IPS-NIHi7 (cell line): ENCODE data around the gene SIK2.
A peak's percentile ranks its signal among the peaks of the same experiment; 100 is the strongest.

Experiments
- DNase-seq: peaks from one replicate; pipeline ENCODE4 v3.0.0; 2012; ENCODE audit warnings: mixed read lengths; ENCODE audit errors: extremely low spot score

Gene SIK2

DNA sequence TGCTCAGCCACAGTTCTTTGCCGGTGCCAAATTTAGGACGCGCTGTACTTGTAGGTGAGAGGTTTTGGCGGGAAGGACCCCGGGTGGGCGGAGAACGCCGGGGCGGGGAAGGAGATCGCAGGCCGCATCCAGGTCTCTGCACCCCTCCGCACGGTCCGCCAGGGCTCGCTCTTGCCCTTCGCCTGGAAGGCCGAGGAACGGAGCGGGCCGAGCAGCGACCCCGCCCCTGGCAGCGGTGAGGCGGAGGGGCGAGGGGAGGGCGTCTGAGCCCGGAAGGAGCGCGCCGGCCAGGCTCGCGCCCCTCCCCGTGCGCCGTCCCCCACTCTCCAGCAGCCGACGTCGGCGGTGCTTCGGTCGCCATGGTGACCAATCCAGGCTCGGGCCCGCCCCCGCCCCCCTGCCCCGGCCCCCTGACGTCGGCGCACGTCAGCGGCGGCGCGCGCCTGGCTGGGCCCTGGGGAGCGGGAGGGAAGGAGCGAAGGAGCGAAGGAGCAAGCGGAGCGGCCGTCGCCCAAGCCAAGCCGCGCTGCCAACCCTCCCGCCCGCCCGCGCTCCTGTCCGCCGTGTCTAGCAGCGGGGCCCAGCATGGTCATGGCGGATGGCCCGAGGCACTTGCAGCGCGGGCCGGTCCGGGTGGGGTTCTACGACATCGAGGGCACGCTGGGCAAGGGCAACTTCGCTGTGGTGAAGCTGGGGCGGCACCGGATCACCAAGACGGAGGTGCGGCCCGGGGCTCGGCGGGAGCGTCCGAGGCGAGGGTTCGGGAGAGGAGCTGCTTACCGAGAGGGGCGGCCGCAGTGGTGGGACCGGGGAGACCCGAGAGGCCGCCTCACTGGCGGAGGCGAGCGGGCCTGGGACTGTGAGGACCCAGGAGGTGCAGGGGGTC lies at the start of gene SIK2:
SIK2 (plus strand) TSS at position 471 of the 886 bp plus-strand sequence; CDS start at position 586, 115 bp downstream.
- DNase-seq: peak; percentile 97

DNA sequence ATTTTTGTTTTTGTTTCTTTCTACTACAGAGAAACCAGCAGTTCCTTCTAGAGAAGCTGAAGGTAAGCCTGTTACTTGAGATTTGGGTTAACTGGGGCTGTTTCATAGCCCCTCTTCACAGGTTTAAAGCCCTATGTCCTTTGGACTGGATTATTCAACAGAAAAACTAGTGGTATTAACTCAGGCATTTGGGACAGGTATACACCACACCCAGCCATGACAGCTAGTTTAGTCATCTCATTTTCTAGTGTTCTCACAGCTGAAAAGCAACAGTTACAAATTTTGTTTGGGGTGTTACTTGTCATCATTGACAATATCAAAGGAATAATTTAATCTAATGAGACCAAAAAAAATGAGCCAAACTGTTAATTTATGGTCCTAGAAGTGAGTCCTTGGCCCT lies 47.7 kb upstream of the SIK2 start:
- no peak for DNase-seq

DNA sequence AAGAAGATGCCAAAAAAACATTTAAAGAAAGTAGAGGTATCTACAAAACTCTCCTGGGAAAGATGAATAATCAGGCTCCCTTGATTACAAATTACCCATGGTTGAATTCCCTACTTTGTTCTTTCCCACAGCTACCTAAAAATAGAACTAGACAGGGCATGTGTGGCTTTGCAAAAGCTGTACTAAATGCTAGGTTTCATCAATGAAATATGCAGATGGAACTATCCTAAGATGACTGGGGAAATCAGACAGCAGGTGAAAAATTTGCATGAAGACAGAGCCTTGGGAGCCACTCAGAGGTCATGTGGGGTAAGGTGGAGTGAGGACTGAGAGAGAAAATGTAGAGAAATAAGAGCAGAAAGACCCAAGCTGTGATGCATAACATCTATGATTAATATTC lies 47.0 kb upstream of the SIK2 start:
- DNase-seq: no peak

DNA sequence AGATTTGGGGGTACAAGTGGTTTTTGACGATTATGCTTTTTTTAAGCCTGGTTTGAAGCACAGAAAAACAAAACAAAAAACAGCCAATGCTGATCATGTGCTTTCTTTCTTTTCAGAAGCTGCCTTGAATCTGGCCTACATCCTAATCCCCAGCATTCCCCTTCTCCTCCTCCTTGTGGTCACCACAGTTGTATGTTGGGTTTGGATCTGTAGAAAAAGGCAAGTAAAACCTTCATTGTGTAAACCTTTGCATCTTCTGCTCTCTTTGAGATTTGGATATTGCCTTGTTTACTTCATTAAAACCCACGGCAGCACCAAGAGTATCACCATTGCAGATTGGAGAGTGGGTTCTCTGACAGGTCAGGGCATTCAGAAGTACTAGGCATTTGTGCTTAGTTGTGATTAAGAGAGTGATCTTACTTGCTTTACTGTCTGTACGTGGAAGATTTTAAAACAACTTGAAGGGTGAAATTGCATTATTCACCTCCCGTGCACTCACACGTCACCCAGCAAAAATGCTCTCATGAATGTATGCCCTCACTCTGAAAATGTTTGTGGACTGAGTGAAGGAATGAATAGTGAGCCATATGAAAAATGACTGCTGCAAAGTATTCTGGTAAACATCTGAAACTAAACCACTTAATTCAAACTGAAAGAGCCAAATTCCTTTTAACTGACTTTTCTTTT lies 44.7 kb upstream of the SIK2 start:
- no peak for DNase-seq

DNA sequence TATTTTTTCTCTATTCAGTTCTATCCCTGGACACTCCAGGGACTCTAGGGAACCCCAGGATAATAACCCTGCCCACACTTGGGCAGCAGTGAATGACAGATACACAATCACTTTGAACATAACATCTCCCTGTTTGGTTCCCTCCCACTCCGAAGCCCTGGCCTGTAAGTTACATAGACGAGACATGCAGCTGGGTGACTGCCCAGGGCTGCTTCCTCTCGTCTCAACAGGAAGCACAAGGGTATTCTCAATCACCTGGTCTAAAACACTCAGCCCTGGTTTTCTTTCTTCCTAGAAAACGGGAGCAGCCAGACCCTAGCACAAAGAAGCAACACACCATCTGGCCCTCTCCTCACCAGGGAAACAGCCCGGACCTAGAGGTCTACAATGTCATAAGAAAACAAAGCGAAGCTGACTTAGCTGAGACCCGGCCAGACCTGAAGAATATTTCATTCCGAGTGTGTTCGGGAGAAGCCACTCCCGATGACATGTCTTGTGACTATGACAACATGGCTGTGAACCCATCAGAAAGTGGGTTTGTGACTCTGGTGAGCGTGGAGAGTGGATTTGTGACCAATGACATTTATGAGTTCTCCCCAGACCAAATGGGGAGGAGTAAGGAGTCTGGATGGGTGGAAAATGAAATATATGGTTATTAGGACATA lies 42.3 kb upstream of the SIK2 start:
- DNase-seq: no peak

DNA sequence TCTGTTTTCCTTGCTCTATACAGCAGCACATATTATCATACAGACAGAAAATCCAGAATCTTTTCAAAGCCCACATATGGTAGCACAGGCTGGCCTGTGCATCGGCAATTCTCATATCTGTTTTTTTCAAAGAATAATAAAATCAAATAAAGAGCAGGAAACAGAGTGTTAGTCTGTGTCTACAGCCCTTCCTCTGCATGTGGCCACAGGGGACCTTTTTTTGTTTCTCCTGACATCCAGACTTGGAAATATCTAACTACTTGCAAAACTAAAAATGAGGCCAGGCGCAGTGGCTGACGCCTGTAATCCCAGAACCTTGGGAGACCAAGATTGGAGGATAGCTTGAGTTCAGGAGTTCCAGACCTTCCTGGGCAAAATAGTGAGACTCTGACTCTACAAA lies 41.4 kb upstream of the SIK2 start:
- DNase-seq: no peak

DNA sequence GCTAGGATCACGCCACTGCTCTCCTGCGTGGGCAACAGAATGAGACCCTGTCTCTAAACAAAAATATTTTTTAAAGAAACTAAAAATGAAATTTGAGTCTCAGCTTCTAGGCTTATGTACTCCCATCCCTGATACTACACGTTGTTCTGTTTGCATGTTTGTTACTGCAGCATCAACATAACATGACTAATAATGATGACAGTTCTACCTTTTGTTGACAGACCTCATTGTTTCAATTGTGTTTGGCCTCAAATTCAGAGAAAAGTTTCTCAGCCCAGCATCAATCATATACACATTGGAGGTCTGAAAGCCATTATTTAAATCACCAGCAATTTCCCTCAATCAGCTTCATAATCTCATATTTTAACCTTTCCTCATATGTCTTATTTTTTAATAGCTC lies 40.9 kb upstream of the SIK2 start:
- DNase-seq: no peak

DNA sequence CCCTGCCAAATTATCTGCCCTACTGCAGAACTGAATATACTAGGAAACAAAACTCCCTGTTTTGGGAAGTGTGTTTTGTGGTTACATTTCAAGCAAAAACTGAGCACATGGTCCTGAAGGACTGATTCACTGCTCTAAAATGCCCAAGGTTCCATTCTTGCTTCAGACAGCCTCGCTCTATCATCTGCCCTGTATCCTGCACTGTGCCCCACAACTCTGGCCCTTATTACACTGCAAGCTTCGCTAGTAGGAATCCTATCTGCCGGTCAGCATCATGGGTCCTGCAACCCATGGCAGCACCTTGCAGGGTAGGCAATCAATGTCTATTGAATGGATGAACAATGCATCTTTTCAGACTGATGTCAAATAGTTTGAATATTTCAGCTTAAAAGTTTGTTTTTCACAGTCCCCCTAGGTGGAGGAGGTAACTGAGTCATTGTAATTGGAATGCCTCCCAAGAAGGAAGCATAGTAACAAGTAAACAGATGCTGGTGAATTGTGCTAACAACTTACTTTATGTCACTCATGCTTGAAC lies 40.4 kb upstream of the SIK2 start:
- DNase-seq: no peak

DNA sequence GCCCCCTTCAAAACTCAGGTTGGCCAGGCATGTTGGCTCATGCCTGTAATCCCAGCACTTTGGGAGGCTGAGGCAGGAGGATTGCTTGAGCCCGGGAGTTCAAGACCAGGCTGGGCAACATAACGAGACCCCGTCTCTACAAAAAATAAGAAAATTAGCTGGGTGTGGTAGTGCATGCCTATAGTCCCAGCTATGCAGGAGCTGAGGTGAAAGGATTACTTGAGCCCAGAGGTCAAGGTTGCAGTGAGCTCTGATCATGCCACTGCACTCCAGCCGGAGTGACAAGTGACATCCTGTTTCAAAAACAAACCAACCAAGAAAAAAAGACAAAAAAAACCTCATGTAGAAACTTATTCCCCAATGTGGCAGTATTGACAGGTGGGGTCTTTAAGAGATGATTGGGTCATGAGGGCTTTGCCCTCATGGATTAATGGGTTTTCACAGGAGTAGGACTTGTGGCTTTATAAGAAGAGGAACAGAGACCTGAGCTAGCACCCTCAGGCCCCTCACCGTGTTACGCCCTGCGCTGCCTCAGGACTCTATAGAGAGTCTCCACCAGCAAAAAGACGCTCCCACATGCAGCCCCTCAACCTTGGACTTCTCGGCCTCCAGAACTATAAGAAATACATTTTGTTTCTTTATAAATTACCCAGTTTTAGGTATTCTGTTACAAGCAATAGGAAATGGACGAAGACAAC lies 39.4 kb upstream of the SIK2 start:
- no peak for DNase-seq

DNA sequence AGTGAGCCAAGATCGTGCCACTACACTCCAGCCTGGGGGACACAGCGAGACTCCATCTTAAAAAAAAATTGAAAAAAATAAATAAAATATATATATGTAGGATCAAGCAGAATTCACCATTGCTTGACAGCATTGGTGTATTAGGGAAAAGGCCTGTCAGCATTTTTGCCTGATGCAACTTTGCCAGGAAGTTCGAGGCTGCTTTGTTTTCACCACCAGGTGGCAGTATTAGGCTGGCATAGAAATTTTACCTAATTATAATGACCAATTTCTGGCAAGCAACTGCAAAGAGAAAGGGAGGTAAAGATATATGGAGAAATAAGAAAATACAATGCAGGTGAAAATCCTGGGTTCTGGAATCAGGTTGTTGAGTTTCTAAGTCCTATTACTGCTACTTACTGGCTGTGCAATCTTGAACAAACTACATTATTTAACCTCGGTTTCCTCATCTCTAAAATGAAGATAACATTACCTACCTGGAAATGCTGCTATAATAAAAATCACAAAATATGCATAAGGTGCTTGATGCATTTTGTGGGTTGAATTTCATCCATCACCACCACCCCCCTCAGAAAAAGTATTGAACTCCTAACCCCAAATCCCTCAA lies 37.0 kb upstream of the SIK2 start:
- peak; percentile 76 for DNase-seq

DNA sequence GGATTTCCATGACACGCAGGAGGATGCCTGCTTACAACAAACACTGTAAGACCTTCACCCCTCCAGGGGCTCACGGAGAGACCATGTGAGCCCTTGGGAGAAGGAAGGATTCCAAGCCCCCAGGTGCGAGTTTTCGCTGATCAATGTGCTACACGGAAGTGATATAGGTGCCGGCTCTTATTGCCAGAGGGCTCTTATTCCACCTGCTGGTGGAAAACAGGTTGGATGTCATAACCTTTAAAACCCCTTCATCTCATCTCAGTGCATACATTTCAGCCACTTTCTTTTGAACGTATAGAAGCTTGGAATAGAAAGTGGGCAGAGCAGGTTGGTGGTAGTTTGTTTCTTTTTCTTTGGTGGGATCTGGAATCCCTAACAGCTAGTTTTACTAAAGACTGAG lies 35.9 kb upstream of the SIK2 start:
- no peak for DNase-seq

DNA sequence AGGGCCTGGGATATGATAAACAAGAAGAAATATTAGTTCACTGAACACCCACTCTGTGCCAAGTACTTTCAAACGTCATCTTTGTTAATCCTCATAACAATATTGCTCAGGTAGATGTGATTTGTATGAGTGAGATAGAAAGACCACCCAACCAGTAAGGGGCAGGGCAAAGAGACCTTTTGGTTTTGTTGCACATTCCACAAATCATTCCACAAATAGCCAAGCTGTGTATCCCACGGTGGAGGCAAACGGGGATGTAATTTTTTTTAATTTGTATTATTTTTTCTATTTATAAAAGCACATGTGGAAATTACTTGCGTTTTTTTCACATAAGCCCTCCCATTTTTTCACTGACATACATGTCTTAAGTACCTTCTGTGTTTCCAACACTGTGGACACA lies 32.8 kb upstream of the SIK2 start:
- DNase-seq: no peak

DNA sequence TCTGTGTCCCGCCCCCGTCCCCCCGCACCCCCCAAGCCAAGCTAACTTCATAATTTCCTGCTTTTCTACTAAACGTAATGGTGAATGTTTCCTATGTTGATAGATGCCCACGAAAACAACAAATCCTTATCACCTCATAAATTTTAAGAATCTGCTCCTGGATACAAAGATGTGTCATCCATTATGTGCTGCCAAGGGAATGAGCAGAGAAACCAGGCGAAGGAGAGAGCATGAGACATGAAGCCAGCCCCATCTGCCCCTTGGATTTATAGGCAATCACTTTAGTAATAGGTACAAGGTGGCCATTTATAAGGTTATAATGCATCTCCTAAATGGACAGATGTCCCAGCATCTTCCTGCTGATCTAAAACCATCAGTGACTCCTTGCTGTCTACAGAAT lies 31.5 kb upstream of the SIK2 start:
- no peak for DNase-seq

DNA sequence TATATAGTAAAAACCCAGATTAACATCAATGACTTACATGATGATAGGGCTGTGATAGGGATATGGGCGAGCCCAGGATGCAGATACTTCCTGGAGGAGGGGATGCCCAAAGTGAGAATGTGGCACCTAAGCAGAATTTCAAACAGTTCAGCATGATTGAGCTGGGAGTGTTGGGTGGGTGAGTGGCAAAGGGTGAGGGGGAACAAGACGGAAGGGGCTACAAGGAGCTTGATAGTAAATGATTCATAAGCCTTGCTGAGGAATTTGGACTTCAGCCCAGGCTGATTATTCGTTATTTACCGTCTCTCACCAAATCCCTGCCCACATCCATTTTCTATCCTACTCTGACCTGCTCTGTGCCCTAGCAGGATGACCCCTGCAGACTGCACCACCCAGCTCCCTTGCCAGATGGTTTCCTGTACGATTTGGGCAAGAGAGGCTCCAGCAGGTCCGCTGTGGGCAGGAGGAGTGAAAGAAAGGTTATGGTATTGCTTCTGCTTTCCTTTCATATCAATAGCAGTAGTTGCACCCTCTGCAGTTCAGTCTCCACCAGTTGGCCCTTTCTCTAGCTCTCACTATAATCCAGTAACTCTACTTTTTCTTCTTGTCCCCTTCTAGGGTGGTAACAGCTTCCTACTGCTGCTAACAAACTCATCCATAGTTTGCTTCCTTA lies 30.3 kb upstream of the SIK2 start:
- DNase-seq: no peak

DNA sequence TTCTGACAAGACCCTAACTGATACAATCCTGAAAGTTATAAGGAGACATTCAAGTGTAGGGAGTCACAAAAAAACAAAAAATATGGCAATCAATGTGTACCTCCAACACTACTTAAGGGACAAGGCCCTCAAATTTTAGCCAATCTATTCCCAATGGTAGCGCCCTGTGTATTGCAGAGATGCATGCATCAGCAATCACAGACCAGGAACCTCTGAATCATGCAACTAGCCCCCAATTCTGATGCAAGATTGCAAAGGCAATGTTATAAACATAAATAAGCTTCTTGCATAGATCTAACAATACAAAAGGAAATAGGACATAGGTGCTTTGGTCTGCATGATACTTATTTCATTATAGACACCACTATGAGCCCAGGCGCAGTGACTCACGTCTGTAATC lies 29.7 kb upstream of the SIK2 start:
- DNase-seq: no peak

DNA sequence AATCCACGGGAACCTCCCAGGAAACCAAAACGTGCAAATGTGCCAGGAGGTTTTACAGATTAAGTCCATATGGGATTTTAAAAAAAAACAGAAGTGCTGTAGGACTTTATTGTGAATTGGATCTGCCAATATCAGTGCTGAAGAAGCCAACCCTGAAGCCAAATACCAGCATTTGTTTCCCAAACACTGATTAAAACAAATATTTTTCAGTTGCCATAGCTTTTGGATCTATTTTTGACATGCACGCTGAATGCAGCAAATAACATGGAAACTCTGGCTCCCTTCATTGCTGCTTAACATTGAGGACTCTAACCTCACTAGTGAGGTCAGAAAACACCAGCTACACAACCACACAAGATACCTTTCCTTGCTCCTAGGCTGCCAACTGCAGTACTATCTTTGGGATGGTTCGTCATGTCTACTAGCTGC lies 28.4 kb upstream of the SIK2 start:
- no peak for DNase-seq

DNA sequence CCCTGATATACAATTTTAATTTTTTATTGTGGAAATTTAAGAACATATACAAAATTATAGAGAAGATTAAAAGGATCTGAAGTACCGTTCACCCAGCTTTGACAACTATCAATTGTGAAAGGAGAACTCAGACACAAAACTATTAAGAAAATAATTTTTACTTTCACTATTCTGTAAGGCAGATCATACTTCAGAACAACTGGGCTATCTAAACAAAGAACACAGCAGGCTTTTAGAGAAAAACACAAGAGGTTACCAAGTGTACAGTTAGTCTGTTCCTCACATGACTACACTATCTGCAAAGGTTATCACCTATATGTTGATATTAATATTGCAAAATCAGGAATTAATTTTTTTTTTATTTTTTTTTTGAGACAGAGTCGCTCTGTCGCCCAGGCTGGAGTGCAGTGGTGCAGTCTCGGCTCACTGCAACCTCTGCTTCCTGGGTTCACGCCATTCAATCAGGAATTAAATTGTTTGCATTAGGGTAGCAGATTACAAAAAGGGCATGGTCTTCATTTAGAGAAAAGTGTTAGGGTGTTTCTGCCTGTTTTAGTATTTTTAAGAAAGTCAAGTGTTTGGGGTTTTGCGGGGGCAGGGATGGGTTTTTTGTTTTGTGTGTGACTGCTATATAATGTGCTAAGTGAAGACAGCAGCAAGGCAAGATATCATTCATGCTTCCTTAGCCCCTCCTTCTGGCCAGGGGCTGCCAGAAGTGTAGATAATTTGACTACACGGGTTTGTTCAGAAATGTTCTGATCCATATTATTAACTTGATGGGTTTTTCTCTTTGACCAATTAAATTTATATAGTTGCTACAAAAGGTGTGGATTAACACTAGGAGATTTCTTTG lies 27.6 kb upstream of the SIK2 start:
- no peak for DNase-seq

DNA sequence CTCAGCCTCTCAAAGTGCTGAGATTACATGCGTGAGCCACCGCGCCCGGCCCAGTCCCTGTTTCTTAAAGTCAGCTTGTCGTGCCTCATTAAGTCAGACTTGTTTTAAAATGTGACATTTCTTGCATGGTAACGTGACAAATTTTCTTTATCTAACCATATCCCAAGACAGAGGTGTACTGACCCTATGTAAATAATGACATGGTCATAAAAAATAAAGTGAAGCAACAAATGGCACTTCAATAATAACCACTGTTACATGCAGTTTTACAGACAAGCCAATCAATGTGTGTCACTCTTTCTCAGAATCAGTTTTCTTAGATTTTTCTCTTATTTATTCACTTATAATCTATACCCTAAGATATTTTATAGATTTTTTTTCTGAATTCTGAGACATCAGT lies 26.5 kb upstream of the SIK2 start:
- DNase-seq: no peak

DNA sequence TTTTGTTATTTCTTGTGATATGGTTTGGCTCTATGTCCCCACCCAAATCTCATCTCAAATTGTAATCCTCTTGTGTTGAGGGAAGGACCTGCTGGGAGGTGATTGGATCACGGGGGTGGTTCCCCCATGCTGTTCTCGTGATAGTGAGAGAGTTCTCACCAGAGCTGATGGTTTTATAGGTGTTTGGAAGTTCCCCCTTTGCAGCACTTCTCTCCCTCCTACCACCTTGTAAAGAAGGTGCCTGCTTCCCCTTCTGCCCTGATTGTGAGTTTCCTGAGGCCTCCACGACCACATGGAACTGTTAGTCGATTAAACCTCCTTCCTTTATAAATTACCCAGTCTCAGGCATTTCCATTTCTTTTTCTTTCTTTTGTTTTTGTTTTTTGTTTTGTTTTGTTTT lies 24.4 kb upstream of the SIK2 start:
- DNase-seq: no peak

DNA sequence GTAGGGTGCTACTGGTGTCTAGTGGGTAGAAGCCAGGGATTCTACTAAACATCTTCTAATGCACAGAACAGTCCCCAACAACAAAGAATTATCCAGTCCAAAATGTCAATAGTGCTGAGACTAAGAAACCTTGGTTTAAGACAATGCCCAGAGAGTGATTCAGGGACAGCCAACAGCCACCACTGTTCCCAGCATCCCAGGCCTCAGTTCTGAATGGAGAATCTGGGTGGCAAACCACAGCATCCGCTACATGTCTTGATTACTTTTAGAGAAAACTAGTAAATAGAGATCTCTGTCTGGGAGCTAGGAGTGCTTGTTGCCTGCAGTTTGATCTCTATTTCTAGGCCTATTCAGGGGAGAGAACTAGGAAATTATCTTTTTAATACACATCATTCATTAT lies 20.9 kb upstream of the SIK2 start:
- no peak for DNase-seq
